H9 (cell line): ENCODE data around the gene KIF13A. TPM values are rescaled to one million over a fixed set of nuclear protein-coding genes. Genes with fewer than 3 reads are reported as not detected.

Source experiments
- DNase-seq: peaks from one replicate; pipeline ENCODE4 v3.0.0-alpha.2; 2017
- H2AFZ ChIP-seq: one replicate; pipeline ENCODE4 v1.6.1; 2013; ENCODE audit warnings: mild to moderate bottlenecking, low read length, control low read depth, moderate library complexity
- H2AK5ac ChIP-seq: 2 replicates; pipeline ENCODE4 v1.6.1; 2013; ENCODE audit warnings: low read length, control low read depth, mixed read lengths; ENCODE audit not compliant: insufficient read length
- H2BK120ac ChIP-seq: one replicate; pipeline ENCODE4 v1.6.1; 2013; ENCODE audit warnings: low read depth, mild to moderate bottlenecking, low read length, control low read depth, inconsistent platforms; ENCODE audit not compliant: poor library complexity, severe bottlenecking
- H2BK12ac ChIP-seq: 2 replicates; pipeline ENCODE4 v1.6.1; 2013; ENCODE audit warnings: low read length, control low read depth, mixed read lengths, low read depth; ENCODE audit not compliant: insufficient read length
- H2BK15ac ChIP-seq: 2 replicates; pipeline ENCODE4 v1.6.1; 2013; ENCODE audit warnings: low read depth, low read length, control low read depth
- H2BK20ac ChIP-seq: one replicate; pipeline ENCODE4 v1.6.1; 2013; ENCODE audit warnings: low read depth, mild to moderate bottlenecking, low read length, control low read depth, inconsistent platforms; ENCODE audit not compliant: poor library complexity, severe bottlenecking
- H2BK5ac ChIP-seq: 2 replicates; pipeline ENCODE4 v1.6.1; 2013; ENCODE audit warnings: low read length, control low read depth, mixed read lengths; ENCODE audit not compliant: insufficient read length
- H3K14ac ChIP-seq: 2 replicates; pipeline ENCODE4 v1.6.1; 2013; ENCODE audit warnings: low read length, control low read depth; ENCODE audit not compliant: insufficient read depth
- H3K18ac ChIP-seq: 2 replicates; pipeline ENCODE4 v1.6.1; 2013; ENCODE audit warnings: low read depth, mild to moderate bottlenecking, mixed read lengths, low read length, control low read depth; ENCODE audit not compliant: insufficient read length
- H3K23ac ChIP-seq: 2 replicates; pipeline ENCODE4 v1.6.1; 2013; ENCODE audit warnings: low read length, control low read depth, mixed read lengths, low read depth; ENCODE audit not compliant: insufficient read length
- H3K23me2 ChIP-seq: 2 replicates; pipeline ENCODE4 v1.6.1; 2013; ENCODE audit warnings: low read depth, mild to moderate bottlenecking, mixed read lengths, low read length, control low read depth; ENCODE audit not compliant: insufficient read length, poor library complexity, severe bottlenecking
- H3K27ac ChIP-seq: 2 replicates; pipeline ENCODE4 v1.5.1; 2013; ENCODE audit warnings: low read length, control low read depth, mixed read lengths, low read depth; ENCODE audit not compliant: insufficient read length
- H3K27me3 ChIP-seq: 2 replicates; pipeline ENCODE4 v1.6.1; 2013; ENCODE audit warnings: low read length, control low read depth, inconsistent platforms; ENCODE audit not compliant: insufficient read depth
- H3K4ac ChIP-seq: 2 replicates; pipeline ENCODE4 v1.6.1; 2013; ENCODE audit warnings: low read depth, mild to moderate bottlenecking, control low read depth, inconsistent platforms, low read length, moderate library complexity
- H3K4me1 ChIP-seq: 2 replicates; pipeline ENCODE4 v1.6.1; 2013; ENCODE audit warnings: low read length, control low read depth, inconsistent platforms; ENCODE audit not compliant: insufficient read depth
- H3K4me2 ChIP-seq: 2 replicates; pipeline ENCODE4 v1.6.1; 2013; ENCODE audit warnings: low read length, control low read depth, mixed read lengths; ENCODE audit not compliant: insufficient read length, insufficient read depth
- H3K56ac ChIP-seq: 2 replicates; pipeline ENCODE4 v1.6.1; 2013; ENCODE audit warnings: low read depth, mild to moderate bottlenecking, mixed read lengths, low read length, control low read depth; ENCODE audit not compliant: insufficient read length
- H3K79me1 ChIP-seq: 2 replicates; pipeline ENCODE4 v1.6.1; 2013; ENCODE audit warnings: low read depth, mild to moderate bottlenecking, moderate library complexity, low read length, control low read depth, inconsistent platforms; ENCODE audit not compliant: insufficient read depth, poor library complexity, severe bottlenecking
- H3K79me2 ChIP-seq: 2 replicates; pipeline ENCODE4 v1.6.1; 2013; ENCODE audit warnings: low read length, control low read depth, inconsistent platforms; ENCODE audit not compliant: insufficient read depth
- H3K9ac ChIP-seq: 2 replicates; pipeline ENCODE4 v1.6.1; 2013; ENCODE audit warnings: low read length, control low read depth, mixed read lengths; ENCODE audit not compliant: insufficient read length; ENCODE audit errors: extremely low read depth
- H3K9me3 ChIP-seq: one replicate; pipeline ENCODE4 v1.6.1; 2013; ENCODE audit warnings: low read depth, low read length, inconsistent platforms; ENCODE audit not compliant: control insufficient read depth
- H3T11ph ChIP-seq: one replicate; pipeline ENCODE4 v1.6.1; 2013; ENCODE audit warnings: mild to moderate bottlenecking, low read length, control low read depth, inconsistent platforms
- H4K20me1 ChIP-seq: one replicate; pipeline ENCODE4 v1.6.1; 2013; ENCODE audit not compliant: control insufficient read depth, insufficient read length, insufficient read depth
- H4K5ac ChIP-seq: 2 replicates; pipeline ENCODE4 v1.6.1; 2013; ENCODE audit warnings: low read depth, mild to moderate bottlenecking, mixed read lengths, low read length, control low read depth; ENCODE audit not compliant: insufficient read length
- H4K8ac ChIP-seq: replicated peaks from 2 replicates; pipeline ENCODE4 v1.6.1; 2013; ENCODE audit warnings: low read length, control low read depth, mixed read lengths, low read depth; ENCODE audit not compliant: insufficient read length
- H4K91ac ChIP-seq: 2 replicates; pipeline ENCODE4 v1.6.1; 2013; ENCODE audit warnings: low read depth, mild to moderate bottlenecking, moderate library complexity, mixed read lengths, low read length, control low read depth; ENCODE audit not compliant: insufficient read length
- H3K27ac Mint-ChIP-seq, 3 experiments: 2 replicates in 2 of 3; 3 replicates in 1 of 3; pipeline ENCODE4 v1.8.0; 2020 to 2021; ENCODE audit warnings: mixed read lengths in 3 of 3, mild to moderate bottlenecking in 1 of 3, moderate library complexity in 1 of 3
- H3K27me3 Mint-ChIP-seq: 2 replicates; pipeline ENCODE4 v1.8.0; 2021; ENCODE audit warnings: low read depth, mild to moderate bottlenecking, moderate library complexity, mixed read lengths
- H3K36me3 Mint-ChIP-seq, 3 experiments: 2 replicates in 2 of 3; 3 replicates in 1 of 3; pipeline ENCODE4 v1.8.0; 2020 to 2021; ENCODE audit warnings: low read depth in 3 of 3, mixed read lengths in 3 of 3; ENCODE audit not compliant: insufficient read depth in 1 of 3
- H3K4me1 Mint-ChIP-seq, 2 experiments: 2 replicates each; pipeline ENCODE4 v1.8.0; 2020; ENCODE audit warnings: mixed read lengths in 2 of 2
- H3K4me3 Mint-ChIP-seq, 2 experiments: 2 replicates in 1 of 2; 3 replicates in 1 of 2; pipeline ENCODE4 v1.8.0; 2020 to 2021; ENCODE audit warnings: mild to moderate bottlenecking in 2 of 2, mixed read lengths in 2 of 2, moderate library complexity in 1 of 2
- H3K9me3 Mint-ChIP-seq, 2 experiments: 2 replicates in 1 of 2; 3 replicates in 1 of 2; pipeline ENCODE4 v1.8.0; 2020; ENCODE audit warnings: mild to moderate bottlenecking in 2 of 2, mixed read lengths in 2 of 2, moderate library complexity in 1 of 2
- whole genome bisulfite sequencing: extraction: QIAGEN DNeasy Blood & Tissue Kit; methylation state at CpG from one replicate; pipeline ENCODE4 v1.1.7; 2013; ENCODE audit warnings: missing lambda C conversion rate, low lambda C conversion rate, mixed read lengths; ENCODE audit not compliant: insufficient read length; ENCODE audit errors: extremely low coverage; 5-methylcytosine and 5-hydroxymethylcytosine counted together
- total RNA-seq: library from RNA; stranded (reverse); gene quantifications from 2 replicates; pipeline ENCODE4 v1.2.1, GENCODE V29; 2021
- TF ChIP-seq, protein P1 (sequence below): fragments of 200-600 bp; sonication (generic); conservative IDR thresholded peaks from 3 replicates; pipeline ENCODE4 v1.8.0; 2021; ENCODE audit warnings: antibody characterized with exemption, mild to moderate bottlenecking

KIF13A gene
- total RNA-seq, 1 experiment from 2014 or later: 38.2 TPM

DNA sequence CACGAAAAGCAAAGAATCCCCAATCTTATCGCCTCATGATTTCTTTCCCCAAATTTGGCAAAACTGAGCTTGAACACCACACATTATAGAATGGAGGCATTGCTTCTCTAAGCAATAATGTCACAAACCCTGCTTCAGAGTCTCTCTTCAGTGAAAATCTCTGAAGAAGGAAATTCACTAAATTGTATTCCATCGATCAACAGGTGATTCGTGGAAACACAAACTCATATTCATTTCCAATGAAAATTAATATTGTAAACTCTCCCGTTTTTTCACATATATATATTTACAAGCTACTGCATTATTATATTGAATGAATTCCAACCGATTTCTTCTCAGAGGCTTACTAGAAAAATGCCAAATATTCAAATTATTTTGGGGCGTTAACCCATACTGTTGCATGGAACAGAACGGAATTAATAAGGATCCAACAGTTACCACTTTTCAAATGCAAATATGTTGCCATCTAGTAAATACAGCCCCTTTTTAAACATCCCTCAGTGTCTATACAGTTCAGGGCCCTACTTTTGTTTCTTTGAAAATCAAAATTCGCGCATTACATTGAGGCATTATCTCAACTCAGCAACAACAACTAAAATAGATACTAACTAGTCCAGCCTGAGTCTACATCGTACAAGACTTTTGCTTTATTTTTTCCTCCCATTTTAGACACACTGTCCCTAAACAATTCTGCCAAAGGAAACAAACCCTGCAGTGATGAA lies 1.3 kb downstream of the KIF13A start:
- WGBS: no CpG with 5 or more reads among the region's 11 CpGs

More for the DNA sequence above, 1.3 kb downstream of the KIF13A start:
- no peak overlapping the region for H2BK20ac ChIP-seq
- no peaks in the 10 kb centered on the region for H4K20me1 ChIP-seq
- TF ChIP-seq, protein P1, sequence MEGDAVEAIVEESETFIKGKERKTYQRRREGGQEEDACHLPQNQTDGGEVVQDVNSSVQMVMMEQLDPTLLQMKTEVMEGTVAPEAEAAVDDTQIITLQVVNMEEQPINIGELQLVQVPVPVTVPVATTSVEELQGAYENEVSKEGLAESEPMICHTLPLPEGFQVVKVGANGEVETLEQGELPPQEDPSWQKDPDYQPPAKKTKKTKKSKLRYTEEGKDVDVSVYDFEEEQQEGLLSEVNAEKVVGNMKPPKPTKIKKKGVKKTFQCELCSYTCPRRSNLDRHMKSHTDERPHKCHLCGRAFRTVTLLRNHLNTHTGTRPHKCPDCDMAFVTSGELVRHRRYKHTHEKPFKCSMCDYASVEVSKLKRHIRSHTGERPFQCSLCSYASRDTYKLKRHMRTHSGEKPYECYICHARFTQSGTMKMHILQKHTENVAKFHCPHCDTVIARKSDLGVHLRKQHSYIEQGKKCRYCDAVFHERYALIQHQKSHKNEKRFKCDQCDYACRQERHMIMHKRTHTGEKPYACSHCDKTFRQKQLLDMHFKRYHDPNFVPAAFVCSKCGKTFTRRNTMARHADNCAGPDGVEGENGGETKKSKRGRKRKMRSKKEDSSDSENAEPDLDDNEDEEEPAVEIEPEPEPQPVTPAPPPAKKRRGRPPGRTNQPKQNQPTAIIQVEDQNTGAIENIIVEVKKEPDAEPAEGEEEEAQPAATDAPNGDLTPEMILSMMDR: no peak
- no peak overlapping the region for H3K18ac ChIP-seq
- no peak overlapping the region for H2BK120ac ChIP-seq
- H3K23ac ChIP-seq: no peak overlapping the region
- H2BK12ac ChIP-seq: no peak overlapping the region
- no peaks in the 10 kb centered on the region for H3K79me1 ChIP-seq
- no peak overlapping the region for H4K91ac ChIP-seq
- H3K23me2 ChIP-seq: peaks cover 11% of the 10 kb centered on the region
- peaks cover 35 to 41% of the 10 kb centered on the region in 2 experiments for H3K4me1 Mint-ChIP-seq
- peaks cover 3% of the 10 kb centered on the region for H3K4me1 ChIP-seq
- H3K4me3 Mint-ChIP-seq: peak overlapping the region; percentile 89 to 92
- peak overlapping the region; percentile 65 for H3K4me2 ChIP-seq
- H3K27ac ChIP-seq: no peak overlapping the region
- no peak overlapping the region for H2AFZ ChIP-seq
- peak overlapping the region; percentile 90 for H3K9ac ChIP-seq
- H3K56ac ChIP-seq: no peak overlapping the region
- no peak overlapping the region for H3K14ac ChIP-seq
- H3K9me3 Mint-ChIP-seq: no peaks in the 10 kb centered on the region
- H3K27me3 Mint-ChIP-seq: peaks cover 18% of the 10 kb centered on the region
- H3K27ac Mint-ChIP-seq: peak overlapping the region in 2 of 3 experiments; percentile 7 to 82; a peak in 2 of 7 replicates
- no peaks in the 10 kb centered on the region for H3K9me3 ChIP-seq
- no peak overlapping the region for H2AK5ac ChIP-seq
- DNase-seq: no peak
- no peak overlapping the region for H3K4ac ChIP-seq
- H3T11ph ChIP-seq: no peak overlapping the region
- no peak overlapping the region for H4K5ac ChIP-seq
- peaks cover 4 to 16% (median 6%) of the 10 kb centered on the region in 3 experiments; a peak in 4 of 7 replicates for H3K36me3 Mint-ChIP-seq
- H2BK5ac ChIP-seq: no peak overlapping the region
- H3K79me2 ChIP-seq: peaks cover 2% of the 10 kb centered on the region; the same call in 1 of the 2 replicates
- no peaks in the 10 kb centered on the region for H3K27me3 ChIP-seq
- no peak overlapping the region for H4K8ac ChIP-seq
- no peak overlapping the region for H2BK15ac ChIP-seq
